Retinal pigment epithelial cell (primary cell): ENCODE results near the gene VOPP1.
"Not testable (repeated sequence)": the region's sequence is repeated elsewhere in the genome, so short reads cannot be mapped to it uniquely, and the experiment has no call there.

Source experiments
- DNase-seq: peaks from one replicate; pipeline ENCODE4 v3.0.0-alpha.2; 2010; ENCODE audit warnings: low read depth
- H3K4me3 ChIP-seq: 2 replicates; pipeline ENCODE4 v1.5.1; 2011; ENCODE audit warnings: mild to moderate bottlenecking, low read length, control low read depth, moderate library complexity
- CTCF ChIP-seq: conservative IDR thresholded peaks from 2 replicates; pipeline ENCODE4 v1.5.1; 2011; ENCODE audit warnings: low read depth, low read length, control low read depth, inconsistent platforms

Gene VOPP1

GRCh38 chr7:55588976-55589604, 16.8 kb upstream of the VOPP1 start:
- DNase-seq = no peak
- no peak overlapping the region for H3K4me3 ChIP-seq

DNA sequence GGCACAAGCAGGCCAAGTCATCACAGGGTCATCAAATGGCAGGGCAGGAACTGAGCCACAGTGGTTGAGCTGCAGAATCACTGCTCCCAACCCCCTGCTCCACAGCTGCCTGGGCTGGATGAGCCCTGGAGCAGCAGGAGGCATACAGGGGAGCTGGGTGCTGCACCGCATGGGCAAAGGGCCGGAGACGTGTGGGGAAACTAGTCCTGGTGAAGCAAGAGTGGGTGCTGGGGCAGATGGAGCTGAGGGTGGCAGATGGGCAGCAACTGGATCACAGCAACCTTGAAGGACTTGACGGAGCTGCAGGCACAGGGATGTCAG, 16.0 kb upstream of the VOPP1 start:
- no peak overlapping the region for H3K4me3 ChIP-seq
- DNase-seq = no peak
- no peak for TF ChIP-seq CTCF

More at GRCh38 chr7:55588976-55589604, 16.8 kb upstream of the VOPP1 start:
- no peak for TF ChIP-seq CTCF

GRCh38 chr7:55587687-55588378, 15.5 kb upstream of the VOPP1 start:
- no peak for DNase-seq
- H3K4me3 ChIP-seq = no peak overlapping the region
- no peak for TF ChIP-seq CTCF

DNA sequence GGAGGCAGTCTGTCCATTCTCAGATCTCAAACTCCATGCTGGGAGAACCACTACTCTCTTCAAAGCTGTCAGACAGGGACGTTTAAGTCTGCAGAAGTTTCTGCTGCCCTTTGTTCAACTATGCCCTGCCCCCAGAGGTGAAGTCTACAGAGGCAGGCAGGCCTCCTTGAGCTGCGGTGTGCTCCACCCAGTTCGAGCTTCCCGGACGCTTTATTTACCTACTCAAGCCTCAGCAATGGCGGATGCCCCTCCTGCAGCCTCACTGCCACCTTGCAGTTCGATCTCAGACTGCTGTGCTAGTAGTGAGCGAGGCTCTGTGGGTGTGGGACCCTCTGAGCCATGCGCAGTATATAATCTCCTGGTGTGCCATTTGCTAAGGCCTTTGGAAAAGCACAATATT, 10.4 kb upstream of the VOPP1 start:
- H3K4me3 ChIP-seq, DNase-seq: not testable (repeated sequence)

GRCh38 chr7:55576753-55577152, 4.5 kb upstream of the VOPP1 start:
- no peak for TF ChIP-seq CTCF

GRCh38 chr7:55575733-55576132, 3.4 kb upstream of the VOPP1 start:
- no peak for TF ChIP-seq CTCF
- no peak overlapping the region for H3K4me3 ChIP-seq
- no peak for DNase-seq

More at GRCh38 chr7:55576753-55577152, 4.5 kb upstream of the VOPP1 start:
- DNase-seq = no peak
- H3K4me3 ChIP-seq = no peak overlapping the region

DNA sequence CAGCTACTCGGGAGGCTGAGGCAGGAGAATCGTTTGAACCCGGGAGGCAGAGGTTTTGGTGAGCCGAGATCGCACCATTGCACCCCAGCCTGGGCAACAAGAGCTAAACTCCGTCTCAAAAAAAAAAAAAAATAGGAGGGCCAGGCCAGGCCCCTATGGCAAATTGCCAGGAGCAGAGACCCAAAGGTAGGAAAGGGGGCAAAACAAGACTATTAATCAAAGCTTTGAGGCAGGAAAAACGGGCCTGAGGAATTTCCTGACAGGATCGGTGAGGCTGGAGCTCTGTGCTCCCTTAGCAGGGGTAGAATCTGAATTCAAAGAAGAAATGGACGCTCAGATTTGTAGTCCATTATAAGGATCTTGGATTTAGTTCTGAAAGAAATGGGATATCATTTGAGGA, 2.8 kb upstream of the VOPP1 start:
- DNase-seq = no peak
- H3K4me3 ChIP-seq = no peak overlapping the region
- no peak for TF ChIP-seq CTCF
